Uterus (tissue), 2 donors: Measurements from ENCODE around the gene HNRNPUL1.

ENCODE experiments used
- CTCF ChIP-seq, 4 experiments: fragments of 200-600 bp in 2 of 4; fragments of 450-650 bp in 2 of 4; sonication (generic) in 2 of 4; IDR thresholded peaks; one replicate each; pipeline ENCODE4 v1.5.1; 2016 to 2019; ENCODE audit warnings: antibody characterized with exemption in 4 of 4, mild to moderate bottlenecking in 2 of 4, moderate library complexity in 1 of 4
- POLR2A ChIP-seq, 2 donors: fragments of 450-650 bp; IDR thresholded peaks; one replicate each; pipeline ENCODE4 v1.6.1; 2016; ENCODE audit warnings: antibody characterized with exemption in 2 of 2, mild to moderate bottlenecking in 1 of 2, moderate library complexity in 1 of 2

GRCh38 chr19:41327576-41328156, 63.5 kb downstream of the HNRNPUL1 start:
- TF ChIP-seq CTCF (IDR thresholded peaks at IDR 0.05), result no peak
- TF ChIP-seq POLR2A (IDR thresholded peaks at IDR 0.05), result no peak
